B cell (primary cell): Measurements from ENCODE around the gene ZNF189. TPM values are rescaled to one million over a fixed set of nuclear protein-coding genes. Genes with fewer than 3 reads are reported as not detected.

Experiments used
- polyA plus RNA-seq: library from polyadenylated mRNA; depleted of rRNA; stranded (reverse); fragments of >200 nt; gene quantifications from 2 replicates; pipeline ENCODE4 v1.2.3, GENCODE V29; 2012
- small RNA-seq: library from RNA; depleted of rRNA; stranded (forward); fragments of <200 nt; gene quantifications from one replicate; pipeline ENCODE3, GENCODE V24; 2012; ENCODE audit warnings: low replicate concordance, low read depth; ENCODE audit not compliant: insufficient read length
- total RNA-seq, 2 donors: library from RNA; stranded (reverse); fragments of 120-200 nt in 1 of 2; gene quantifications; 1 replicate in 1 of 2; 2 replicates in 1 of 2; pipeline versions ENCODE4 v1.2.3 to v1.2.4, GENCODE V29; 2013 to 2022

ZNF189 gene
- total and polyA plus RNA-seq, 2 donors (not counting 1 experiment from before 2014, with no cell fraction given) = 4.0 to 25.7 TPM

Small RNAs within 50 kb of the gene (small RNA-seq; reads per million reads assigned to genes)
- not detected for gene AL353621.2

Other genes starting within 250 kb of the ZNF189 start
- gene BAAT, start 13.8 kb upstream of the ZNF189 start, total RNA-seq = not detected in 2 replicates
- gene BAAT, start 13.8 kb upstream of the ZNF189 start, polyA plus RNA-seq = 0.07 TPM in 1 of 2 replicates, not detected in the other
- 16.6 and 18.0 TPM in 2 replicates for gene MRPL50, start 233 bp upstream of the ZNF189 start, total RNA-seq
- 4.0 and 4.1 TPM in 2 replicates for gene MRPL50, start 233 bp upstream of the ZNF189 start, polyA plus RNA-seq
- not detected in 2 replicates for gene ALDOB, start 36.9 kb downstream of the ZNF189 start, total RNA-seq
- not detected in 2 replicates for gene ALDOB, start 36.9 kb downstream of the ZNF189 start, polyA plus RNA-seq
- 56.4 and 58.0 TPM in 2 replicates for gene RNF20, start 135.0 kb downstream of the ZNF189 start, total RNA-seq
- 5.7 and 8.2 TPM in 2 replicates for gene RNF20, start 135.0 kb downstream of the ZNF189 start, polyA plus RNA-seq
- gene PPP3R2, start 196.1 kb downstream of the ZNF189 start, total RNA-seq = not detected in 2 replicates
- not detected in 2 replicates for gene PPP3R2, start 196.1 kb downstream of the ZNF189 start, polyA plus RNA-seq